Cardiac muscle cell (in vitro differentiated cells and primary cell): Measurements from ENCODE around the gene UBE2G1. TPM values are rescaled to one million over a fixed set of nuclear protein-coding genes. Genes with fewer than 3 reads are reported as not detected.
A peak's percentile ranks its signal among the peaks of the same experiment; 100 is the strongest.

Source experiments
- DNase-seq, 2 donors: peaks; one replicate each; pipeline versions ENCODE4 v3.0.0 to v3.0.0-alpha.2; 2010 to 2017; ENCODE audit warnings: low read depth in 1 of 2, low spot score in 1 of 2
- H3K27ac ChIP-seq: fragments of 200-600 bp; sonication (generic); 2 replicates; pipeline ENCODE4 v1.5.1; 2016
- H3K27me3 ChIP-seq: fragments of 200-600 bp; sonication (generic); 2 replicates; pipeline ENCODE4 v1.6.0; 2016; ENCODE audit warnings: control low read depth
- H3K36me3 ChIP-seq: fragments of 200-600 bp; sonication (generic); 2 replicates; pipeline ENCODE4 v1.5.1; 2016; ENCODE audit warnings: control low read depth
- H3K4me1 ChIP-seq: fragments of 200-600 bp; sonication (generic); 2 replicates; pipeline ENCODE4 v1.8.1; 2017; ENCODE audit warnings: low read depth, mild to moderate bottlenecking, mixed run types
- H3K4me3 ChIP-seq: fragments of 200-600 bp; sonication (generic); 2 replicates; pipeline ENCODE4 v1.5.1; 2016; ENCODE audit warnings: mild to moderate bottlenecking
- H3K9me3 ChIP-seq: fragments of 200-600 bp; sonication (generic); 2 replicates; pipeline ENCODE4 v1.5.1; 2017; ENCODE audit warnings: low read depth, mild to moderate bottlenecking, control low read depth
- polyA plus RNA-seq: library from polyadenylated mRNA; unstranded; fragments of >200 nt; fragmentation: Nextera tagmentation; extraction: Ambion mirVana; gene quantifications from 2 replicates; pipeline ENCODE4 v1.2.1, GENCODE V29; 2016
- total RNA-seq: library from RNA; depleted of rRNA; stranded (reverse); fragments of >200 nt; gene quantifications from 2 replicates; pipeline ENCODE4 v1.2.3, GENCODE V29; 2016
- TF ChIP-seq, protein P1 (sequence below): IDR thresholded peaks from 2 replicates; pipeline ENCODE4 v1.5.1; 2012; ENCODE audit warnings: low read depth, mild to moderate bottlenecking, low read length

Gene UBE2G1
- total and polyA plus RNA-seq, 2 experiments from 2014 or later: 99.0 to 107 TPM

DNA sequence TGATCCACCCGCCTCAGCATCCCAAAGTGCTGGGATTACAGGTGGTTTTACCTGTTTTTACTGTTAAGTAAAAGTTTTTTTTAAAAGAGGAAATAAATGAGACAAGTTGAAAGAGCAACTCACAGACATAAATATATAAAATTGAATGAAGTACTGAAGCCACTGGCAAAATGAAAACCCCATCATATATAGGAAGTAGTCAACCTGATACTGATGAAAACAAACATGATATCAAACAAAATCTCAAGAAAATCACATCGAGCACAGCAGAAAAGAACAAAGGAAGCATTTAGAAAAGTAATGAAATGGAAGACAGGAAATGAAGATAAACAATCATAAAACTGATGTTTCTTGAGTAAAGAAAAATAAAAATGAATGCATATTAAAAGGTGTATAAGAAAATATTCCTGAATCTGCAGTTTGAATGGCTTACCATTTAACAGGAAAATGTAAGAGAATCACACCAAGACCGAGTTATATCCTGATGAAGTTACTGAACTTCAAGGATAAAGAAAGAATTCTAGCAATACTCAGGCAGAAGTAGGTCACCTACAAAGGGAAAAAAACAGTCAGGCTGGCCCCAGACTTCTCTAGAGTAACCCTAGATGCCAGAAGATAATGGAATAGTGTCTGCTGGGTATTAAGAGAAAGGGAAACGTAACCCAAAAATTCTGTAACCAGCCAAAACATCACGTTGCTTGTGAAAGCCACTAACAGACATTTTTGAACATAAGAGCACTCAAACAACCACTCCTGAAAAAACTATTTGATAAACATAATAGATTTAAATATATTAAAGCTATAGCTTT lies 31.5 kb downstream of the UBE2G1 start:
- no peak for DNase-seq
- Histone ChIP-seq H3K36me3 (no peaks in the 10 kb centered on the region), H3K27ac (peak overlapping the region; percentile 29), H3K4me1 (peaks cover 43% of the 10 kb centered on the region), H3K27me3 (no peaks in the 10 kb centered on the region), H3K4me3 (no peak overlapping the region), H3K9me3 (no peaks in the 10 kb centered on the region)
- TF ChIP-seq, protein P1, sequence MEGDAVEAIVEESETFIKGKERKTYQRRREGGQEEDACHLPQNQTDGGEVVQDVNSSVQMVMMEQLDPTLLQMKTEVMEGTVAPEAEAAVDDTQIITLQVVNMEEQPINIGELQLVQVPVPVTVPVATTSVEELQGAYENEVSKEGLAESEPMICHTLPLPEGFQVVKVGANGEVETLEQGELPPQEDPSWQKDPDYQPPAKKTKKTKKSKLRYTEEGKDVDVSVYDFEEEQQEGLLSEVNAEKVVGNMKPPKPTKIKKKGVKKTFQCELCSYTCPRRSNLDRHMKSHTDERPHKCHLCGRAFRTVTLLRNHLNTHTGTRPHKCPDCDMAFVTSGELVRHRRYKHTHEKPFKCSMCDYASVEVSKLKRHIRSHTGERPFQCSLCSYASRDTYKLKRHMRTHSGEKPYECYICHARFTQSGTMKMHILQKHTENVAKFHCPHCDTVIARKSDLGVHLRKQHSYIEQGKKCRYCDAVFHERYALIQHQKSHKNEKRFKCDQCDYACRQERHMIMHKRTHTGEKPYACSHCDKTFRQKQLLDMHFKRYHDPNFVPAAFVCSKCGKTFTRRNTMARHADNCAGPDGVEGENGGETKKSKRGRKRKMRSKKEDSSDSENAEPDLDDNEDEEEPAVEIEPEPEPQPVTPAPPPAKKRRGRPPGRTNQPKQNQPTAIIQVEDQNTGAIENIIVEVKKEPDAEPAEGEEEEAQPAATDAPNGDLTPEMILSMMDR: no peak

DNA sequence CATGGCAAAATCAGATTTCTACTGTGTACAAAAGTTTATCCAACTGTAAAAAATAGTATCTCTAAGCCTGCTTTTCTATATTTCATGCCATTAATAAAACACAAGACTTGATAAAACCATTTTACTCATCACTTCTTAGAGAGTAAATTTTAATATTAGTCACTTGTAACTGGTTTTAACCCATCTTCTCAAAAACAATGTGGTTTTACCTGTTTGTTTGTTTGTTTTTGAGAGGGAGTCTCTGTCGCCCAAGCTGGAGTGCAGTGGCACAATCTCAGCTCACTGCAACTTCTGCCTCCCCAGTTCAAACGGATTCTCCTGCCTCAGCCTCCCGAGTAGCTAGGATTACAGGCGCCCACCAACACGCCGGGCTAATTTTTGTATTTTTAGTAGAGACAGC lies 32.1 kb downstream of the UBE2G1 start:
- Histone ChIP-seq H3K27me3 (no peaks in the 10 kb centered on the region), H3K4me3 (no peak overlapping the region), H3K27ac (no peak overlapping the region), H3K9me3 (no peaks in the 10 kb centered on the region), H3K4me1 (peaks cover 40% of the 10 kb centered on the region), H3K36me3 (no peaks in the 10 kb centered on the region)
- DNase-seq: no peak
- TF ChIP-seq, protein P1: no peak

- Histone ChIP-seq H3K27me3 (no peaks in the 10 kb centered on the region), H3K27ac (peak overlapping the region; percentile 83), H3K4me3 (no peak overlapping the region), H3K36me3 (no peaks in the 10 kb centered on the region), H3K4me1 (peaks cover 28% of the 10 kb centered on the region), H3K9me3 (no peaks in the 10 kb centered on the region)
- no peak for DNase-seq
- TF ChIP-seq, protein P1: no peak
Observed at GRCh38 chr17:4333041-4333440, 33.4 kb downstream of the UBE2G1 start.

GRCh38 chr17:4332296-4332970 lies 34.0 kb downstream of the UBE2G1 start:
- Histone ChIP-seq H3K4me3 (no peak overlapping the region), H3K4me1 (peaks cover 28% of the 10 kb centered on the region), H3K27me3 (no peaks in the 10 kb centered on the region), H3K27ac (peak overlapping the region; percentile 83), H3K36me3 (no peaks in the 10 kb centered on the region), H3K9me3 (no peaks in the 10 kb centered on the region)
- TF ChIP-seq, protein P1: no peak
- DNase-seq: no peak

- Histone ChIP-seq H3K27me3 (no peaks in the 10 kb centered on the region), H3K4me1 (peaks cover 28% of the 10 kb centered on the region), H3K4me3 (no peak overlapping the region), H3K27ac (peak overlapping the region; percentile 83), H3K36me3 (no peaks in the 10 kb centered on the region), H3K9me3 (no peaks in the 10 kb centered on the region)
- peak in 1 of 2 donors; percentile 29 for DNase-seq
- TF ChIP-seq, protein P1: no peak
Observed at GRCh38 chr17:4331614-4332013, 34.9 kb downstream of the UBE2G1 start.
